H1 (cell line): ENCODE data around the gene SFXN1. TPM values are rescaled to one million over a fixed set of nuclear protein-coding genes. Genes with fewer than 3 reads are reported as not detected.

Experiments
- CTCF ChIA-PET: fragments of 300-600 bp; sonication (Branson Sonifier 250); formaldehyde crosslinking; loops from one replicate; lab custom pipeline; 2021; ENCODE audit not compliant: partially characterized antibody; lab: Charles Lee
- POLR2A ChIA-PET: fragments of 300-600 bp; sonication (Branson Sonifier 250); formaldehyde crosslinking; loops from one replicate; lab custom pipeline; 2021; ENCODE audit warnings: inconsistent platforms; ENCODE audit not compliant: partially characterized antibody; lab: Charles Lee
- DNase-seq, 2 experiments: peaks; one replicate each; pipeline versions ENCODE4 v3.0.0 to v3.0.0-alpha.2; 2010 to 2022; ENCODE audit warnings: low spot score in 2 of 2, low read depth in 1 of 2, mixed read lengths in 1 of 2
- FAIRE-seq: peaks from 2 replicates; lab custom pipeline; 2011; peaks lifted over from hg19 to GRCh38; lab: Jason Lieb, UNC
- H2AFZ ChIP-seq: 2 replicates; pipeline ENCODE4 v1.8.1; 2012; ENCODE audit warnings: low read length, inconsistent platforms
- H2AK5ac ChIP-seq: 2 replicates; pipeline ENCODE4 v1.6.1; 2013; ENCODE audit warnings: low read depth, low read length
- H2BK120ac ChIP-seq: replicated peaks from 2 replicates; pipeline ENCODE3; 2013; ENCODE audit warnings: low read depth, low read length, inconsistent platforms
- H2BK12ac ChIP-seq: 2 replicates; pipeline ENCODE4 v1.6.1; 2013; ENCODE audit warnings: low read depth, low read length
- H2BK15ac ChIP-seq: 2 replicates; pipeline ENCODE4 v1.6.1; 2013; ENCODE audit warnings: low read length
- H2BK20ac ChIP-seq: 2 replicates; pipeline ENCODE4 v1.6.1; 2013; ENCODE audit warnings: low read length
- H2BK5ac ChIP-seq: 2 replicates; pipeline ENCODE4 v1.6.1; 2013; ENCODE audit warnings: low read depth, low read length
- H3K14ac ChIP-seq: 2 replicates; pipeline ENCODE4 v1.6.1; 2013; ENCODE audit warnings: inconsistent platforms; ENCODE audit not compliant: insufficient read length
- H3K18ac ChIP-seq: 2 replicates; pipeline ENCODE4 v1.6.1; 2013; ENCODE audit warnings: low read length; ENCODE audit errors: extremely low read depth
- H3K23ac ChIP-seq: 2 replicates; pipeline ENCODE4 v1.6.1; 2013; ENCODE audit warnings: inconsistent platforms; ENCODE audit not compliant: insufficient read length
- H3K23me2 ChIP-seq: 2 replicates; pipeline ENCODE4 v1.6.1; 2013; ENCODE audit warnings: low read depth, low read length
- H3K27ac ChIP-seq: 2 replicates; pipeline ENCODE4 v1.6.1; 2011; ENCODE audit warnings: low read depth, low read length, inconsistent platforms
- H3K27me3 ChIP-seq, 4 experiments: replicated peaks in 1 of 4; 1 replicate in 1 of 4; 2 replicates in 3 of 4; pipeline versions ENCODE4 v1.6.1 to v1.8.1; 2011 to 2013; ENCODE audit warnings: low read length in 3 of 4, mild to moderate bottlenecking in 3 of 4, inconsistent platforms in 2 of 4, mixed read lengths in 2 of 4, moderate library complexity in 1 of 4; ENCODE audit not compliant: control insufficient read depth in 3 of 4, insufficient read depth in 3 of 4; ENCODE audit errors: extremely low read depth in 1 of 4
- H3K36me3 ChIP-seq, 4 experiments: 2 replicates each; pipeline versions ENCODE4 v1.6.1 to v1.8.1; 2011 to 2013; ENCODE audit warnings: mild to moderate bottlenecking in 4 of 4, low read length in 3 of 4, moderate library complexity in 2 of 4, control low read depth in 1 of 4, inconsistent platforms in 1 of 4; ENCODE audit not compliant: insufficient read depth in 4 of 4, control insufficient read depth in 2 of 4
- H3K4ac ChIP-seq: replicated peaks from 2 replicates; pipeline ENCODE3; 2013; ENCODE audit warnings: low read length, low read depth, mixed read lengths, inconsistent platforms; ENCODE audit not compliant: insufficient read length
- H3K4me1 ChIP-seq, 4 experiments: replicated peaks in 1 of 4; 1 replicate in 1 of 4; 2 replicates in 3 of 4; pipeline versions ENCODE4 v1.6.1 to v1.8.1; 2011 to 2013; ENCODE audit warnings: low read length in 3 of 4, inconsistent platforms in 2 of 4, mixed read lengths in 1 of 4; ENCODE audit not compliant: insufficient read depth in 4 of 4, control insufficient read depth in 3 of 4
- H3K4me2 ChIP-seq, 2 experiments: 2 replicates each; pipeline versions ENCODE4 v1.6.1 to v1.8.1; 2011 to 2013; ENCODE audit warnings: low read depth in 2 of 2, low read length in 2 of 2, control low read depth in 1 of 2, inconsistent platforms in 1 of 2, mild to moderate bottlenecking in 1 of 2; ENCODE audit not compliant: insufficient read depth in 1 of 2
- H3K4me3 ChIP-seq, 4 experiments: fragments of 200-600, 300-600 bp in 1 of 4; sonication (generic), shearing (Covaris generic), sonication (Bioruptor Twin) in 1 of 4; 2 replicates each; pipeline versions ENCODE4 v1.5.1 to v1.8.1; 2011 to 2016; ENCODE audit warnings: low read length in 4 of 4, low read depth in 3 of 4, control low read depth in 2 of 4, inconsistent platforms in 2 of 4, mild to moderate bottlenecking in 2 of 4, mixed read lengths in 1 of 4, moderate library complexity in 1 of 4; ENCODE audit not compliant: insufficient read depth in 2 of 4; ENCODE audit errors: extremely low read depth in 1 of 4
- H3K56ac ChIP-seq: replicated peaks from 2 replicates; pipeline ENCODE3; 2013; ENCODE audit warnings: low read depth, mild to moderate bottlenecking, mixed read lengths, low read length, inconsistent platforms; ENCODE audit not compliant: insufficient read length
- H3K79me1 ChIP-seq: 2 replicates; pipeline ENCODE4 v1.6.1; 2013; ENCODE audit warnings: low read depth, low read length, control low read depth
- H3K79me2 ChIP-seq, 2 experiments: 2 replicates each; pipeline versions ENCODE4 v1.6.1 to v1.8.1; 2012 to 2013; ENCODE audit warnings: low read length in 2 of 2, mild to moderate bottlenecking in 2 of 2, inconsistent platforms in 1 of 2; ENCODE audit not compliant: insufficient read depth in 2 of 2, control insufficient read depth in 1 of 2
- H3K9ac ChIP-seq, 4 experiments: replicated peaks in 1 of 4; 1 replicate in 1 of 4; 2 replicates in 3 of 4; pipeline versions ENCODE4 v1.6.1 to v1.8.1; 2011 to 2013; ENCODE audit warnings: low read depth in 3 of 4, low read length in 3 of 4, control low read depth in 2 of 4, mild to moderate bottlenecking in 2 of 4, moderate library complexity in 2 of 4, inconsistent platforms in 1 of 4; ENCODE audit errors: extremely low read depth in 1 of 4
- H3K9me3 ChIP-seq, 2 experiments: 2 replicates each; pipeline versions ENCODE4 v1.6.1 to v1.8.1; 2012 to 2013; ENCODE audit warnings: mild to moderate bottlenecking in 2 of 2, moderate library complexity in 2 of 2, control low read depth in 1 of 2, inconsistent platforms in 1 of 2, low read depth in 1 of 2, low read length in 1 of 2, mixed read lengths in 1 of 2; ENCODE audit not compliant: insufficient read depth in 2 of 2
- H4K20me1 ChIP-seq, 2 experiments: replicated peaks in 1 of 2; 2 replicates each; pipeline versions ENCODE3 to v1.8.1; 2011 to 2013; ENCODE audit warnings: inconsistent platforms in 2 of 2, low read length in 2 of 2, mild to moderate bottlenecking in 1 of 2; ENCODE audit not compliant: insufficient read depth in 2 of 2, control insufficient read depth in 1 of 2
- H4K5ac ChIP-seq: 2 replicates; pipeline ENCODE4 v1.6.1; 2013; ENCODE audit warnings: low read length, low read depth, mixed read lengths, inconsistent platforms; ENCODE audit not compliant: insufficient read length
- H4K8ac ChIP-seq: 2 replicates; pipeline ENCODE4 v1.8.0; 2013; ENCODE audit warnings: mild to moderate bottlenecking, moderate library complexity, low read length, inconsistent platforms; ENCODE audit not compliant: insufficient read depth; ENCODE audit errors: extremely low read depth
- H4K91ac ChIP-seq: replicated peaks from 2 replicates; pipeline ENCODE3; 2013; ENCODE audit warnings: low read length, mixed read lengths, inconsistent platforms; ENCODE audit not compliant: insufficient read length
- ASH2L ChIP-seq: fragments of 200-600, 300-600 bp; sonication (generic); IDR thresholded peaks from one replicate; pipeline ENCODE4 v1.7.1; 2017; ENCODE audit warnings: low read length
- BACH1 ChIP-seq: IDR thresholded peaks from 2 replicates; pipeline ENCODE4 v1.6.1; 2012; ENCODE audit warnings: low read length, improper control_type of control experiment
- CREB1 ChIP-seq: IDR thresholded peaks from 2 replicates; pipeline ENCODE4 v1.6.1; 2012; ENCODE audit warnings: inconsistent platforms
- HDAC2 ChIP-seq, 2 experiments: fragments of 300-600 bp in 1 of 2; sonication (generic) in 1 of 2; IDR thresholded peaks; 2 replicates each; pipeline ENCODE4 v1.6.1; 2011 to 2012; ENCODE audit warnings: low read depth in 2 of 2, low read length in 2 of 2, mild to moderate bottlenecking in 2 of 2, moderate library complexity in 2 of 2, borderline replicate concordance in 1 of 2, inconsistent platforms in 1 of 2
- NRF1 ChIP-seq: IDR thresholded peaks from 2 replicates; pipeline ENCODE4 v1.6.1; 2011; ENCODE audit warnings: mild to moderate bottlenecking, low read depth, low read length, improper control_type of control experiment
- POLR2A ChIP-seq, 2 experiments: IDR thresholded peaks; 1 replicate in 1 of 2; 2 replicates in 1 of 2; pipeline ENCODE4 v1.6.1; 2011; ENCODE audit warnings: low read depth in 2 of 2, low read length in 2 of 2, mild to moderate bottlenecking in 2 of 2; ENCODE audit errors: control extremely low read depth in 1 of 2
- POLR2AphosphoS5 ChIP-seq: IDR thresholded peaks from 2 replicates; pipeline ENCODE4 v1.6.1; 2011; ENCODE audit warnings: low read depth, low read length
- POU5F1 ChIP-seq: IDR thresholded peaks from 2 replicates; pipeline ENCODE4 v1.6.1; 2011; ENCODE audit warnings: low read depth, mild to moderate bottlenecking, low read length, moderate library complexity
- RNF2 ChIP-seq: fragments of 200-900, 300-1000 bp; sonication (generic); IDR thresholded peaks from 2 replicates; pipeline ENCODE4 v1.7.1; 2016; ENCODE audit warnings: borderline replicate concordance, low read depth, mild to moderate bottlenecking, antibody characterized with exemption, low read length; ENCODE audit not compliant: poor library complexity, severe bottlenecking; ENCODE audit errors: missing control alignments
- SIRT6 ChIP-seq: IDR thresholded peaks from one replicate; pipeline ENCODE4 v1.7.1; 2012; ENCODE audit warnings: low read length, inconsistent platforms
- SP1 ChIP-seq: IDR thresholded peaks from 2 replicates; pipeline ENCODE4 v1.6.1; 2011; ENCODE audit warnings: low read depth, low read length
- SP4 ChIP-seq: IDR thresholded peaks from 2 replicates; pipeline ENCODE4 v1.6.1; 2012; ENCODE audit warnings: low read length, inconsistent platforms
- TAF1 ChIP-seq: IDR thresholded peaks from 2 replicates; pipeline ENCODE4 v1.6.1; 2011; ENCODE audit warnings: mild to moderate bottlenecking, low read depth, low read length
- TEAD4 ChIP-seq: IDR thresholded peaks from 2 replicates; pipeline ENCODE4 v1.6.1; 2012; ENCODE audit warnings: low read depth, low read length, inconsistent platforms, mixed read lengths
- WGBS, 2 experiments: shearing (Covaris generic) in 1 of 2; methylation state at CpG; one replicate each; pipeline versions ENCODE4 v1.1.6 to v1.1.7; 2013 to 2015; ENCODE audit warnings: low lambda C conversion rate in 2 of 2, mixed read lengths in 2 of 2, inconsistent platforms in 1 of 2, low coverage in 1 of 2, missing lambda C conversion rate in 1 of 2; ENCODE audit not compliant: insufficient replicate concordance in 2 of 2, insufficient coverage in 1 of 2, insufficient read length in 1 of 2; ENCODE audit errors: extremely low coverage in 1 of 2, missing lambda C conversion rate in 1 of 2; 5-methylcytosine and 5-hydroxymethylcytosine counted together
- polyA plus RNA-seq, 7 experiments: library from polyadenylated mRNA; depleted of rRNA in 3 of 7; stranded (reverse) in 5 of 7; unstranded in 2 of 7; fragments of >200 nt in 5 of 7; fragments of 200-250 nt in 2 of 7; gene quantifications; 1 replicate in 5 of 7; 2 replicates in 1 of 7; 4 replicates in 1 of 7; pipeline versions ENCODE4 v1.2.1 to v1.2.3, GENCODE V29; 2011 to 2013; ENCODE audit warnings: missing spikeins in 2 of 7, mixed read lengths in 2 of 7
- total RNA-seq: library from RNA; stranded (reverse); fragmentation: NEBNext Ultra II Directional; extraction: Animal tissue kit (Norgen Biotek cat#: 25700); gene quantifications from 2 replicates; pipeline ENCODE4 v1.2.1, GENCODE V29; 2021

Gene SFXN1
- total and polyA plus RNA-seq, 2 of the 8 experiments (the other 6 are each of a cell fraction or from before 2014, with no cell fraction given) = 72.7 to 97.6 TPM

DNA sequence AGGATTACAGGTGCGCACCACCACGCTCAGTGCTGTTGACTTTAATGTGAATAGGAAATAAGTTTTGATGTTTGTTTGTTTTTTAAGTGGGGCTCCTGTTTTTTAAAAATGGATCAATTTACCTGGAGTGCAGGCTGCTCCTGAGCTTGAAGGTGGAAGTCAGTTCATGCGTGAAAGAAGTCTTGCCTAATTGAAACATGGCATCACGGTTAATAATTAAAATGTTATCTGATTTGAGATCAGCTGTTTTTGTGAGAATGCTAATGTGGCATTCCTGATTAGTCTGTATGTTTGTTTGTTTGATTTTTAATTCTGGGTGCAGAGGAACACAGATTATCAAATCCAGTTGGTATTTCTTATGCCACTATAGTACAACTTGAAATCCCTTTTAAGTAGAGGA lies 6.5 kb downstream of the SFXN1 start:
- peaks cover 0 to under 1% (median 0%) of the 10 kb centered on the region in 4 experiments; a peak in 2 of 7 replicates for H3K4me1 ChIP-seq
- H2BK15ac ChIP-seq = no peak overlapping the region
- H3K79me2 ChIP-seq = peaks cover 15 to 97% of the 10 kb centered on the region in 2 experiments
- no peak overlapping the region for H3K23ac ChIP-seq
- POLR2A ChIA-PET = no interaction called here
- H3K9me3 ChIP-seq = no peaks in the 10 kb centered on the region
- H3K79me1 ChIP-seq = peaks cover 23% of the 10 kb centered on the region
- H3K4me3 ChIP-seq = no peak overlapping the region
- H2BK20ac ChIP-seq = no peak overlapping the region
- H3K18ac ChIP-seq = no peak overlapping the region
- H4K91ac ChIP-seq = no peak overlapping the region
- 86% methylated on average over 4 of the region's 4 CpGs; no CpG with 5 or more reads in 1 of the 2 experiments for WGBS, 2 experiments
- no peak overlapping the region for H3K56ac ChIP-seq
- CTCF ChIA-PET = interaction anchor here (0.8 kb wide), 2 partner anchors 20 to 248 kb away, joined by 3 read pairs; no protein-coding TSS in a partner anchor
- no peaks in the 10 kb centered on the region for H3K23me2 ChIP-seq
- H3K9ac ChIP-seq = no peak overlapping the region
- FAIRE-seq = no peak
- no peak overlapping the region for H2AK5ac ChIP-seq
- no peak overlapping the region for H2BK120ac ChIP-seq
- no peak overlapping the region for H3K4me2 ChIP-seq
- H3K27me3 ChIP-seq = no peaks in the 10 kb centered on the region
- no peak overlapping the region for H3K14ac ChIP-seq
- no peak for DNase-seq
- no peak for TF ChIP-seq POLR2A (IDR thresholded peaks at IDR 0.05; ENCODE audit: control extremely low read depth in 1 of 2, low read depth in 2 of 2, low read length in 2 of 2)
- no peak for TF ChIP-seq NRF1
- no peak for TF ChIP-seq POU5F1
- TF ChIP-seq POLR2AphosphoS5 = no peak
- TF ChIP-seq SP1 = no peak
- no peak for TF ChIP-seq TAF1
- no peak for TF ChIP-seq BACH1
- no peak for TF ChIP-seq TEAD4
- TF ChIP-seq SP4 = no peak
- TF ChIP-seq CREB1 = no peak
- no peak for TF ChIP-seq SIRT6
- TF ChIP-seq ASH2L = no peak
- TF ChIP-seq HDAC2 (IDR thresholded peaks at IDR 0.05; ENCODE audit: borderline replicate concordance in 1 of 2, low read depth in 2 of 2, low read length in 2 of 2) = no peak
- TF ChIP-seq RNF2 = no peak
- TF ChIP-seq, all 59 proteins: peak for 0
- H4K8ac ChIP-seq = no peak overlapping the region
- H4K5ac ChIP-seq = no peak overlapping the region
- H2BK5ac ChIP-seq = no peak overlapping the region
- H3K36me3 ChIP-seq = peaks cover 2 to 17% (median 11%) of the 10 kb centered on the region in 4 experiments; a peak in 6 of 8 replicates
- no peak overlapping the region for H2AFZ ChIP-seq
- no peak overlapping the region for H3K27ac ChIP-seq
- H3K4ac ChIP-seq = no peak overlapping the region
- H4K20me1 ChIP-seq = peaks cover 29 to 30% of the 10 kb centered on the region in 2 experiments
- no peak overlapping the region for H2BK12ac ChIP-seq
